NB4 (cell line): ENCODE results near the gene INSR.

Experiments used
- DNase-seq: peaks from one replicate; pipeline ENCODE4 v3.0.0; 2010; ENCODE audit warnings: low read depth
- H3K4me3 ChIP-seq: one replicate; pipeline ENCODE4 v1.5.1; 2011; ENCODE audit warnings: mild to moderate bottlenecking, low read depth, low read length, moderate library complexity
- MYC ChIP-seq: IDR thresholded peaks from 2 replicates; pipeline ENCODE4 v1.6.1; 2011; ENCODE audit warnings: low read depth, low read length
- POLR2A ChIP-seq: IDR thresholded peaks from 2 replicates; pipeline ENCODE4 v1.6.1; 2011; ENCODE audit warnings: mild to moderate bottlenecking; ENCODE audit not compliant: insufficient read length; ENCODE audit errors: extremely low read depth
- TF ChIP-seq, protein P1 (sequence below): IDR thresholded peaks from one replicate; pipeline ENCODE4 v1.5.1; 2012; ENCODE audit warnings: low read depth, low read length
- TF ChIP-seq, protein P2 (sequence below): IDR thresholded peaks from 2 replicates; pipeline ENCODE4 v1.6.1; 2011; ENCODE audit warnings: low read depth, low read length

INSR gene

DNA sequence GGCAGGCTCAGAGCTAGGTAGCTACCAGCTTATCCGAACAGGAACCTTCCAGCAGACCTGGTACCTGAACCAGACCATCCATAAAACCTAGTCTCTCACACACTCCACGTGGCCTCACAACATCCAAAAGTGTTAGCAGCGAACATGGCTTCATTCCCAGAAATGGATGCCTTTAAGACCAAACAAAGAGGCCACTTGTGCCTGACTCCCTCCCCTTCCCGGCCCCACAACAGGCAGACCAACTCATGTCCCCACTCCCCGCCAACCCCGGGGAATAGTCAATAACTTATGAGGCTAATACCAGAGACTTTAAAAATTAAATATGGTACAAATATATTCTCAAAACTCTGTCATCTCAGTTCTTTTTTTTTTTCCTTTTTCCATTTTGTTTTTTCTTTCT, 178.5 kb downstream of the INSR start:
- H3K4me3 ChIP-seq, result no peak overlapping the region
- no peak for DNase-seq
- TF ChIP-seq, protein P1, sequence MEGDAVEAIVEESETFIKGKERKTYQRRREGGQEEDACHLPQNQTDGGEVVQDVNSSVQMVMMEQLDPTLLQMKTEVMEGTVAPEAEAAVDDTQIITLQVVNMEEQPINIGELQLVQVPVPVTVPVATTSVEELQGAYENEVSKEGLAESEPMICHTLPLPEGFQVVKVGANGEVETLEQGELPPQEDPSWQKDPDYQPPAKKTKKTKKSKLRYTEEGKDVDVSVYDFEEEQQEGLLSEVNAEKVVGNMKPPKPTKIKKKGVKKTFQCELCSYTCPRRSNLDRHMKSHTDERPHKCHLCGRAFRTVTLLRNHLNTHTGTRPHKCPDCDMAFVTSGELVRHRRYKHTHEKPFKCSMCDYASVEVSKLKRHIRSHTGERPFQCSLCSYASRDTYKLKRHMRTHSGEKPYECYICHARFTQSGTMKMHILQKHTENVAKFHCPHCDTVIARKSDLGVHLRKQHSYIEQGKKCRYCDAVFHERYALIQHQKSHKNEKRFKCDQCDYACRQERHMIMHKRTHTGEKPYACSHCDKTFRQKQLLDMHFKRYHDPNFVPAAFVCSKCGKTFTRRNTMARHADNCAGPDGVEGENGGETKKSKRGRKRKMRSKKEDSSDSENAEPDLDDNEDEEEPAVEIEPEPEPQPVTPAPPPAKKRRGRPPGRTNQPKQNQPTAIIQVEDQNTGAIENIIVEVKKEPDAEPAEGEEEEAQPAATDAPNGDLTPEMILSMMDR, result no peak
- no peak for TF ChIP-seq POLR2A

DNA sequence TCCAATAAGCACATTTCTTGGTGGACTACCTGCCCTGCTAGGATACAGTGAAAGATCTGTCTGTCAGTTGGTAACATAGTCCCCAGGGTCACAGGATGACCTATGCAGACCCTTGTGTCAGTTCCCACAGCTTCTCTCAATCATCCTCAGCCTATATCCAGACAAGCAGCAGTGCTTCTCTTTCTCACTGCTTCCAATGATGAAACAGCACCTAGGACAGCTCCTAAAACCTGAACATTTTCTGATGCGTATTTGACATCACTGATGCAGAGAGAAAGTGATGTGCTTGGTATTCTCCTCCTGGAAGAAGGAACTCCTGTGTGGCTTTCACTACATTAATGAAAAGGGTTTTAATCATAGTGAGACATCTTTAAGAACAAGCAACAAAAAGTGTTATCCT, 181.0 kb downstream of the INSR start:
- TF ChIP-seq, protein P1, result no peak
- no peak for TF ChIP-seq POLR2A
- TF ChIP-seq MYC, result no peak
- TF ChIP-seq, protein P2, sequence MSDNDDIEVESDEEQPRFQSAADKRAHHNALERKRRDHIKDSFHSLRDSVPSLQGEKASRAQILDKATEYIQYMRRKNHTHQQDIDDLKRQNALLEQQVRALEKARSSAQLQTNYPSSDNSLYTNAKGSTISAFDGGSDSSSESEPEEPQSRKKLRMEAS, result no peak
- no peak for DNase-seq
- no peak overlapping the region for H3K4me3 ChIP-seq

DNA sequence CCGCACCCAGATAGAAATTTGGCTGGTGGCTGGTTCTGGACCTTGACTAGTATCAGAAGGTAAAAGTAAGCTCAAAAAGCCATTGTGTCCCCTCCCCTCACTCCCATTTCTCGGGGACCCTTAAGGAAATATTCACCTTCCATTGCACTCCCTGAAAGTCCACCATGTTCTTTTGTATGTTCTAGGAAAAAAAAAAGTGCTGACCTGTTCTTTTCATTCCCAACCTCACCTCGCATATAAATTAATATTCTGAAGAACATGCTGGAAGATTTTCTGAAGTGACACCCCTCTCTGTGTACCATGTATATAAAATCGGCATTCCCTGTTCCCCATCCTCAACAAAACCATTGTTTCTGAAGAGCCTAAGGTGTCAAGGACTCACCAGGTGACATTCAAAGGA, 181.5 kb downstream of the INSR start:
- DNase-seq, result no peak
- H3K4me3 ChIP-seq, result no peak overlapping the region
- TF ChIP-seq MYC (no peak), POLR2A (no peak)
- TF ChIP-seq, protein P2, result no peak
- TF ChIP-seq, protein P1, result no peak

DNA sequence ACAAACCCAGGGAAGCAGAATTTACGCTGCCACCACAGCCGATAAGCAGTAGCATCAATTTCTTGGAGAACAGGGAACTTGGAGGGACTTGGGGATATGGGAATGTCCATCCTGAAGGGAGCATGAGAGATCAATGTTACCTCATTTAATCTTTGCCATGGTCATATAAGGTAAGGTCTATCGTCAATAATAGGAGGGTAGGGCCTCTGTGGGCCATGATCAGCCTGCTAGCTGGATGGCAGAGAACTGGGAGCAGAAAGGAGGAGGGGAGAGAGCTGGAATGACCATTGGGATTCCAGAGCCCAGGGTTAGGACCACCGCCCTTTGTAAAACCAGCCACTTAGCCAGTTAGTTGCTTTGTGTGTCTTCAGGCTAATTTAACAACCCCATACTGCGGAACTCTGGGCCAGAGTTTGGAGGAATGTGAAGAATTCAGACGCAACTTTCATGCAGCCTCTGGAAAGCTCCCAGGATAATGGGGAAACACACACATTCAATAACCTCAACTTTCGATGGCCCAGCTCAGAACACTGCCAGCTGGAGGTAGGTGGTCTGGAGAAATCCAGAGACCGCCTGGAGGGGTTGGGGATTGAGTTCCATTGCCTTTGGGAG, 184.4 kb downstream of the INSR start:
- no peak for DNase-seq
- no peak overlapping the region for H3K4me3 ChIP-seq
- TF ChIP-seq POLR2A, result no peak

DNA sequence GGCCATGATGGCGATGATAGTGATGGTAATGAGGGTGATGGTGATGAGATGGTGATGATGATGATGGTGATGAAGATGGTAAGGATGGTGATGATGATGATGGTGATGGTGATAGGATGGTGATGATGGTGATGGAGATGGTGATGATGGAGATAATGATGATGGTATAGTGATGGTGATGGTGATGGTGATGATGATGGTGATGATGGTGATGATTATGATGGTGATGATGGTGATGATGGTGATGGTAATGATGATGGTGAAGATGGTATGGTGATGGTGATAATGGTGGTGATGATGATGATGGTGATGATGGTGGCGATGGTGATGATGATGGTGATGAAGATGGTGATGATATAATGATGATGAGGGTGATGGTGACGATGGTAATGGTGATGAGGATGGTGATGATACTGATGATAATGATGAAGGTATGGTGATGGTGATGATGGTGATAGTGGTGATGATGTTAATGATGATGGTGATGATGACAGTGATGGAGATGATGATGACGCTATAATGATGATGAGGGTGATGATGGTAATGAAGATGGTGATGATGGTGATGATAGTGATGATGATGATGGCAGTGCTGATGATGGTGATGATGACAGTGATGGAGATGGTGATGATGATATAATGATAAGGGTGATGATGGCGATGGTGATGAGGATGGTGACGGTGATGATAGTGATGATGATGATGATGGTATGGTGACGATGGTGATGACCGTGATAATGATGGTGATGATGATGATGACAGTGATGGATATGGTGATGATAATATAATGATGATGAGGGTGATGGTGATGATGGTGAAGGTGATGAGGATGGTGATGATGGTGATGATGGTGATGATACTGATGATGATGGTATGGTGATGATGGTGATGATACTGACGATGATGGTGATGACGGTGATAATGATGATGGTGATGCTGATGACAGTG, 187.2 kb downstream of the INSR start:
- DNase-seq, result no peak
- H3K4me3 ChIP-seq, result no peak overlapping the region
- TF ChIP-seq, protein P2, result no peak
- TF ChIP-seq, protein P1, result no peak
- TF ChIP-seq POLR2A, result no peak
- no peak for TF ChIP-seq MYC

DNA sequence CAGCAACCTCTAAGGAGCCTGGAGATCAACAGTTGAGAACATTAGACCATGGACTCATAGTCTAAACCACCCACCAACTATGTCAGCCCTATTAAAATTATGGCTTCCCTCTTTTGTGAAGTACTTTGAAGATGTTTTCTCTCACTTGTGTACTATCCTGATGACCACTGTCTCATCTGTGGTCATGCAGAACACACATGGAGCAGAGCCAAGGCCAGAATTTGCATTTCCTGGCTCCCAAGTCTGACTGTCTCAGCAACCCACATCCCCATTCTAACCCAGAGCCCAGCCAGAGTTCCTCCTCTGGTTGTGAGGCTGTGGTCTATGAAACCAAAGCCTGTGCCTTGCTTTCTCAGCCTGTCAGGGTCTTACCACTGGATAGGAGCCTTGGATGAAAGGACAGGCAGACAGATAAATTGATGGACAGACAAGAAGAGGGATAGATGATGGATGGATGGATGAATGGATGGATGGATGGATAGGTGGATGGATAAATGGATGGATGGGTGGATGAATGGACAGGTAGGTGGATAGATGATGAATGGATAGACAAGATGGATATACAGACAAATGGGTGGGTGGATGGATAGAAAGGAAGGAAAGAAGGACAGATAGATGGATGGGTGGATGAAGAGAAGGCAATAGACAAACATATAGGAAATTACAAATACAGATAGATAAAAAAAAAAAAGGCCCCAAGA, 189.3 kb downstream of the INSR start:
- no peak overlapping the region for H3K4me3 ChIP-seq
- no peak for TF ChIP-seq POLR2A
- TF ChIP-seq MYC, result no peak
- TF ChIP-seq, protein P1, result no peak
- TF ChIP-seq, protein P2, result no peak
- no peak for DNase-seq
